GM23338 (cell line): ENCODE data around the gene KCNA2.

Experiments
- CREB1 ChIP-seq: fragments of 250-450 bp; sonication (Bioruptor Pico); IDR thresholded peaks from 2 replicates; pipeline ENCODE4 v1.5.0; 2020; ENCODE audit warnings: low read depth, mild to moderate bottlenecking, moderate library complexity
- EZH2 ChIP-seq: fragments of 200-600 bp; sonication (generic); IDR thresholded peaks from one replicate; pipeline ENCODE4 v1.8.0; 2017; ENCODE audit warnings: antibody characterized with exemption, mild to moderate bottlenecking, low read depth; ENCODE audit not compliant: unreplicated experiment
- EZH2phosphoT487 ChIP-seq: fragments of 200-600 bp; sonication (generic); IDR thresholded peaks from one replicate; pipeline ENCODE4 v1.8.1; 2018; ENCODE audit warnings: antibody characterized with exemption; ENCODE audit not compliant: unreplicated experiment
- JUNB ChIP-seq: IDR thresholded peaks from one replicate; pipeline ENCODE4 v1.6.1; 2016; ENCODE audit warnings: antibody characterized with exemption; ENCODE audit not compliant: unreplicated experiment
- NANOG ChIP-seq: IDR thresholded peaks from 2 replicates; pipeline ENCODE4 v1.6.1; 2016; ENCODE audit warnings: antibody characterized with exemption, borderline replicate concordance
- POLR2AphosphoS5 ChIP-seq: IDR thresholded peaks from 2 replicates; pipeline ENCODE4 v1.6.1; 2016; ENCODE audit warnings: antibody characterized with exemption, low read depth
- ZNF114 ChIP-seq: fragments of 250-450 bp; sonication (Bioruptor Pico); IDR thresholded peaks from 2 replicates; pipeline ENCODE4 v1.5.0; 2020; ENCODE audit warnings: mild to moderate bottlenecking, moderate library complexity
- ZNF331 ChIP-seq: fragments of 250-450 bp; sonication (Bioruptor Pico); IDR thresholded peaks from 2 replicates; pipeline ENCODE4 v1.5.0; 2020; ENCODE audit warnings: low read depth, mild to moderate bottlenecking, moderate library complexity
- TF ChIP-seq, protein P1 (sequence below), 2 experiments: fragments of 200-600 bp in 1 of 2; sonication (generic) in 1 of 2; conservative IDR thresholded peaks; 2 replicates each; pipeline versions ENCODE4 v1.5.1 to v1.6.1; 2016 to 2017; ENCODE audit warnings: antibody characterized with exemption in 2 of 2, low read depth in 2 of 2, mild to moderate bottlenecking in 2 of 2, moderate library complexity in 1 of 2
- TF ChIP-seq, protein P2 (sequence below): IDR thresholded peaks from one replicate; pipeline ENCODE4 v1.6.1; 2018; ENCODE audit warnings: antibody characterized with exemption; ENCODE audit not compliant: unreplicated experiment
- TF ChIP-seq, protein P3 (sequence below): fragments of 250-450 bp; sonication (Bioruptor Pico); IDR thresholded peaks from 2 replicates; pipeline ENCODE4 v1.5.0; 2020; ENCODE audit warnings: mild to moderate bottlenecking, moderate library complexity
- TF ChIP-seq, protein P4 (sequence below): IDR thresholded peaks from 2 replicates; pipeline ENCODE4 v1.6.1; 2016; ENCODE audit warnings: antibody characterized with exemption

DNA sequence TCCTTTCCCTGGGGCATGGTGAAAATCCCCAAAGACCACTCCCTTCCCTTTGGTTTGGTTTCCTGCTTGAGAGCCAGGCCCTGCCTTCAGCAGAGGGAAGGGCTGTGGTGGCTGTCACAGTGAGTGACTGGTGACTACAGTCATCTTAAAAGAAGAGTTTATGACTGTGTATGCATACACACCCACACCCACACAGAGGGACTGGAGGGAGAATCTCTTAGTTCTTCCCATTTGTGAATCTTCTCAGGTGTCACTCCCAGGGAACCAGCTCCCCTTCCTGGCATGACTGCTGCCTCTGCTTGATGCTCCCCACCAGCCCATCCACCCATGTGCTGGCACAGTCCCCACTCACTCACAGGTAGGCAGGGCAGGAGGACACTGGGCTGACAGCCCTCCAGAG is 3.9 kb upstream of the KCNA2 start:
- TF ChIP-seq, protein P1, sequence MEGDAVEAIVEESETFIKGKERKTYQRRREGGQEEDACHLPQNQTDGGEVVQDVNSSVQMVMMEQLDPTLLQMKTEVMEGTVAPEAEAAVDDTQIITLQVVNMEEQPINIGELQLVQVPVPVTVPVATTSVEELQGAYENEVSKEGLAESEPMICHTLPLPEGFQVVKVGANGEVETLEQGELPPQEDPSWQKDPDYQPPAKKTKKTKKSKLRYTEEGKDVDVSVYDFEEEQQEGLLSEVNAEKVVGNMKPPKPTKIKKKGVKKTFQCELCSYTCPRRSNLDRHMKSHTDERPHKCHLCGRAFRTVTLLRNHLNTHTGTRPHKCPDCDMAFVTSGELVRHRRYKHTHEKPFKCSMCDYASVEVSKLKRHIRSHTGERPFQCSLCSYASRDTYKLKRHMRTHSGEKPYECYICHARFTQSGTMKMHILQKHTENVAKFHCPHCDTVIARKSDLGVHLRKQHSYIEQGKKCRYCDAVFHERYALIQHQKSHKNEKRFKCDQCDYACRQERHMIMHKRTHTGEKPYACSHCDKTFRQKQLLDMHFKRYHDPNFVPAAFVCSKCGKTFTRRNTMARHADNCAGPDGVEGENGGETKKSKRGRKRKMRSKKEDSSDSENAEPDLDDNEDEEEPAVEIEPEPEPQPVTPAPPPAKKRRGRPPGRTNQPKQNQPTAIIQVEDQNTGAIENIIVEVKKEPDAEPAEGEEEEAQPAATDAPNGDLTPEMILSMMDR (conservative IDR thresholded peaks at IDR 0.05; ENCODE audit: low read depth in 2 of 2) = no peak
- no peak for TF ChIP-seq POLR2AphosphoS5
- TF ChIP-seq CREB1 (CRISPR knock-in tag) = no peak
- no peak for TF ChIP-seq EZH2phosphoT487
- no peak for TF ChIP-seq ZNF114
- no peak for TF ChIP-seq EZH2
- no peak for TF ChIP-seq NANOG
- TF ChIP-seq, protein P2, sequence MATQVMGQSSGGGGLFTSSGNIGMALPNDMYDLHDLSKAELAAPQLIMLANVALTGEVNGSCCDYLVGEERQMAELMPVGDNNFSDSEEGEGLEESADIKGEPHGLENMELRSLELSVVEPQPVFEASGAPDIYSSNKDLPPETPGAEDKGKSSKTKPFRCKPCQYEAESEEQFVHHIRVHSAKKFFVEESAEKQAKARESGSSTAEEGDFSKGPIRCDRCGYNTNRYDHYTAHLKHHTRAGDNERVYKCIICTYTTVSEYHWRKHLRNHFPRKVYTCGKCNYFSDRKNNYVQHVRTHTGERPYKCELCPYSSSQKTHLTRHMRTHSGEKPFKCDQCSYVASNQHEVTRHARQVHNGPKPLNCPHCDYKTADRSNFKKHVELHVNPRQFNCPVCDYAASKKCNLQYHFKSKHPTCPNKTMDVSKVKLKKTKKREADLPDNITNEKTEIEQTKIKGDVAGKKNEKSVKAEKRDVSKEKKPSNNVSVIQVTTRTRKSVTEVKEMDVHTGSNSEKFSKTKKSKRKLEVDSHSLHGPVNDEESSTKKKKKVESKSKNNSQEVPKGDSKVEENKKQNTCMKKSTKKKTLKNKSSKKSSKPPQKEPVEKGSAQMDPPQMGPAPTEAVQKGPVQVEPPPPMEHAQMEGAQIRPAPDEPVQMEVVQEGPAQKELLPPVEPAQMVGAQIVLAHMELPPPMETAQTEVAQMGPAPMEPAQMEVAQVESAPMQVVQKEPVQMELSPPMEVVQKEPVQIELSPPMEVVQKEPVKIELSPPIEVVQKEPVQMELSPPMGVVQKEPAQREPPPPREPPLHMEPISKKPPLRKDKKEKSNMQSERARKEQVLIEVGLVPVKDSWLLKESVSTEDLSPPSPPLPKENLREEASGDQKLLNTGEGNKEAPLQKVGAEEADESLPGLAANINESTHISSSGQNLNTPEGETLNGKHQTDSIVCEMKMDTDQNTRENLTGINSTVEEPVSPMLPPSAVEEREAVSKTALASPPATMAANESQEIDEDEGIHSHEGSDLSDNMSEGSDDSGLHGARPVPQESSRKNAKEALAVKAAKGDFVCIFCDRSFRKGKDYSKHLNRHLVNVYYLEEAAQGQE = no peak
- TF ChIP-seq, protein P3, sequence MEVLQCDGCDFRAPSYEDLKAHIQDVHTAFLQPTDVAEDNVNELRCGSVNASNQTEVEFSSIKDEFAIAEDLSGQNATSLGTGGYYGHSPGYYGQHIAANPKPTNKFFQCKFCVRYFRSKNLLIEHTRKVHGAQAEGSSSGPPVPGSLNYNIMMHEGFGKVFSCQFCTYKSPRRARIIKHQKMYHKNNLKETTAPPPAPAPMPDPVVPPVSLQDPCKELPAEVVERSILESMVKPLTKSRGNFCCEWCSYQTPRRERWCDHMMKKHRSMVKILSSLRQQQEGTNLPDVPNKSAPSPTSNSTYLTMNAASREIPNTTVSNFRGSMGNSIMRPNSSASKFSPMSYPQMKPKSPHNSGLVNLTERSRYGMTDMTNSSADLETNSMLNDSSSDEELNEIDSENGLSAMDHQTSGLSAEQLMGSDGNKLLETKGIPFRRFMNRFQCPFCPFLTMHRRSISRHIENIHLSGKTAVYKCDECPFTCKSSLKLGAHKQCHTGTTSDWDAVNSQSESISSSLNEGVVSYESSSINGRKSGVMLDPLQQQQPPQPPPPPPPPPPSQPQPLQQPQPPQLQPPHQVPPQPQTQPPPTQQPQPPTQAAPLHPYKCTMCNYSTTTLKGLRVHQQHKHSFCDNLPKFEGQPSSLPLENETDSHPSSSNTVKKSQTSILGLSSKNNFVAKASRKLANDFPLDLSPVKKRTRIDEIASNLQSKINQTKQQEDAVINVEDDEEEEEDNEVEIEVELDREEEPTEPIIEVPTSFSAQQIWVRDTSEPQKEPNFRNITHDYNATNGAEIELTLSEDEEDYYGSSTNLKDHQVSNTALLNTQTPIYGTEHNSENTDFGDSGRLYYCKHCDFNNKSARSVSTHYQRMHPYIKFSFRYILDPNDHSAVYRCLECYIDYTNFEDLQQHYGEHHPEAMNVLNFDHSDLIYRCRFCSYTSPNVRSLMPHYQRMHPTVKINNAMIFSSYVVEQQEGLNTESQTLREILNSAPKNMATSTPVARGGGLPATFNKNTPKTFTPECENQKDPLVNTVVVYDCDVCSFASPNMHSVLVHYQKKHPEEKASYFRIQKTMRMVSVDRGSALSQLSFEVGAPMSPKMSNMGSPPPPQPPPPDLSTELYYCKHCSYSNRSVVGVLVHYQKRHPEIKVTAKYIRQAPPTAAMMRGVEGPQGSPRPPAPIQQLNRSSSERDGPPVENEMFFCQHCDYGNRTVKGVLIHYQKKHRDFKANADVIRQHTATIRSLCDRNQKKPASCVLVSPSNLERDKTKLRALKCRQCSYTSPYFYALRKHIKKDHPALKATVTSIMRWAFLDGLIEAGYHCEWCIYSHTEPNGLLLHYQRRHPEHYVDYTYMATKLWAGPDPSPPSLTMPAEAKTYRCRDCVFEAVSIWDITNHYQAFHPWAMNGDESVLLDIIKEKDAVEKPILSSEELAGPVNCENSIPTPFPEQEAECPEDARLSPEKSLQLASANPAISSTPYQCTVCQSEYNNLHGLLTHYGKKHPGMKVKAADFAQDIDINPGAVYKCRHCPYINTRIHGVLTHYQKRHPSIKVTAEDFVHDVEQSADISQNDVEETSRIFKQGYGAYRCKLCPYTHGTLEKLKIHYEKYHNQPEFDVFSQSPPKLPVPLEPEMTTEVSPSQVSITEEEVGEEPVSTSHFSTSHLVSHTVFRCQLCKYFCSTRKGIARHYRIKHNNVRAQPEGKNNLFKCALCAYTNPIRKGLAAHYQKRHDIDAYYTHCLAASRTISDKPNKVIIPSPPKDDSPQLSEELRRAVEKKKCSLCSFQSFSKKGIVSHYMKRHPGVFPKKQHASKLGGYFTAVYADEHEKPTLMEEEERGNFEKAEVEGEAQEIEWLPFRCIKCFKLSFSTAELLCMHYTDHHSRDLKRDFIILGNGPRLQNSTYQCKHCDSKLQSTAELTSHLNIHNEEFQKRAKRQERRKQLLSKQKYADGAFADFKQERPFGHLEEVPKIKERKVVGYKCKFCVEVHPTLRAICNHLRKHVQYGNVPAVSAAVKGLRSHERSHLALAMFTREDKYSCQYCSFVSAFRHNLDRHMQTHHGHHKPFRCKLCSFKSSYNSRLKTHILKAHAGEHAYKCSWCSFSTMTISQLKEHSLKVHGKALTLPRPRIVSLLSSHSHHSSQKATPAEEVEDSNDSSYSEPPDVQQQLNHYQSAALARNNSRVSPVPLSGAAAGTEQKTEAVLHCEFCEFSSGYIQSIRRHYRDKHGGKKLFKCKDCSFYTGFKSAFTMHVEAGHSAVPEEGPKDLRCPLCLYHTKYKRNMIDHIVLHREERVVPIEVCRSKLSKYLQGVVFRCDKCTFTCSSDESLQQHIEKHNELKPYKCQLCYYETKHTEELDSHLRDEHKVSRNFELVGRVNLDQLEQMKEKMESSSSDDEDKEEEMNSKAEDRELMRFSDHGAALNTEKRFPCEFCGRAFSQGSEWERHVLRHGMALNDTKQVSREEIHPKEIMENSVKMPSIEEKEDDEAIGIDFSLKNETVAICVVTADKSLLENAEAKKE (CRISPR knock-in tag) = no peak
- no peak for TF ChIP-seq JUNB
- no peak for TF ChIP-seq ZNF331 (CRISPR knock-in tag)
- TF ChIP-seq, protein P4, sequence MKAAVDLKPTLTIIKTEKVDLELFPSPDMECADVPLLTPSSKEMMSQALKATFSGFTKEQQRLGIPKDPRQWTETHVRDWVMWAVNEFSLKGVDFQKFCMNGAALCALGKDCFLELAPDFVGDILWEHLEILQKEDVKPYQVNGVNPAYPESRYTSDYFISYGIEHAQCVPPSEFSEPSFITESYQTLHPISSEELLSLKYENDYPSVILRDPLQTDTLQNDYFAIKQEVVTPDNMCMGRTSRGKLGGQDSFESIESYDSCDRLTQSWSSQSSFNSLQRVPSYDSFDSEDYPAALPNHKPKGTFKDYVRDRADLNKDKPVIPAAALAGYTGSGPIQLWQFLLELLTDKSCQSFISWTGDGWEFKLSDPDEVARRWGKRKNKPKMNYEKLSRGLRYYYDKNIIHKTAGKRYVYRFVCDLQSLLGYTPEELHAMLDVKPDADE = no peak
